RKO (cell line): ENCODE measurements around the gene SNORC.
A peak's percentile ranks its signal among the peaks of the same experiment; 100 is the strongest.
"Not testable (repeated sequence)": the region's sequence is repeated elsewhere in the genome, so short reads cannot be mapped to it uniquely, and the experiment has no call there.

Source experiments
- DNase-seq: peaks from one replicate; pipeline ENCODE4 v3.0.0-alpha.2; 2016; ENCODE audit warnings: low spot score

The SNORC gene

DNA sequence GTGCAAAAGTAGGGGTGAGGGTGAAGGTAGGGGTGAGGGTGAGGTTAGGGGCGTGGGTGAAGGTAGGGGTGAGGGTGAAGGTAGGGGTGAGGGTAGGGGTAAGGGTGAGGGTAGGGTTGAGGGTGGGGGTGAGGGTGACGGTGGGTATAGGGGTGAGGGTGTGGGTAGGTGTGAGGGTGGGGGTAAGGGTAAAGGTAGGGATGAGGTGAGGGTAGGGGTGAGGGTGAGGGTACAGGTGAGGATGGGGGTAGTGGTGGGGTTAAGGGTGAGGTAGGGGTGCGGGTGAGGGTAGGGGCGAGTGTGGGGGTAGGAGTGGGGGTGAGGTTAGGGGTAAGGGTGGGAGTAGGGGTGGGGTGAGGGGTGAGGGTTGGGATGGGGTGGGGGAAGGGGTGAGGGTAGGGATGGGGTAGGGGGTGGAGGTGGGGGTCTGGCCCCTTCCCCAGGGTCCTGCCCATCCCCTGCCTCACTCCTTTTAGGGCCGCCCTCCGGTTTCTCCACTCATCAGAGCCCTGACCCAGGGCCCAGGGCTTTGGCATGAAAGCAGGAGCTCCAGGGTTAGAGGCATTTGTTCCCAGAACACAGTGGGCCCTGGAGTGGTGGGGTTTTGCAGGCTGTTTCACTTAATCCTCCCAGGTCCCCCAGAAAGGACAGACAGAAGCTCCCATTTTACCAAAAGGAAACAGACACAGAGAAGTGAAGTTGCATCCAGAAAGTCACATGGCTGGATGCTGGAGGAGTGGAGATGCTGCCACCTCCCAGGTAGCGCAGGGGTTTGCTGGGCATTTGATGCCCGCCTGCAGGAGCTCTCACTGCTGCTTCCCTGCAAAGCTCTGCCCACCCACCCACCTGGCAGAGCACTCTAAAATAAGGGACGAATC lies 26.9 kb downstream of the SNORC start:
- no peak for DNase-seq

- no peak for DNase-seq
These were observed 27.7 kb downstream of the SNORC start for GRCh38 chr2:232897598-232898408.

GRCh38 chr2:232898592-232899543 lies 28.8 kb downstream of the SNORC start:
- DNase-seq: peak; percentile 28

GRCh38 chr2:232900811-232901735 lies 31.0 kb downstream of the SNORC start:
- no peak for DNase-seq

- DNase-seq: peak; percentile 95
These were observed 31.9 kb downstream of the SNORC start for GRCh38 chr2:232901736-232902578.

- DNase-seq: no peak
These were observed 33.9 kb downstream of the SNORC start for GRCh38 chr2:232903989-232904388.

GRCh38 chr2:232906867-232907717 lies 37.0 kb downstream of the SNORC start:
- not testable (repeated sequence) for DNase-seq

GRCh38 chr2:232907718-232908085 lies 37.6 kb downstream of the SNORC start:
- DNase-seq: not testable (repeated sequence)

- DNase-seq: no peak
These were observed 38.6 kb downstream of the SNORC start for GRCh38 chr2:232908695-232909094.

DNA sequence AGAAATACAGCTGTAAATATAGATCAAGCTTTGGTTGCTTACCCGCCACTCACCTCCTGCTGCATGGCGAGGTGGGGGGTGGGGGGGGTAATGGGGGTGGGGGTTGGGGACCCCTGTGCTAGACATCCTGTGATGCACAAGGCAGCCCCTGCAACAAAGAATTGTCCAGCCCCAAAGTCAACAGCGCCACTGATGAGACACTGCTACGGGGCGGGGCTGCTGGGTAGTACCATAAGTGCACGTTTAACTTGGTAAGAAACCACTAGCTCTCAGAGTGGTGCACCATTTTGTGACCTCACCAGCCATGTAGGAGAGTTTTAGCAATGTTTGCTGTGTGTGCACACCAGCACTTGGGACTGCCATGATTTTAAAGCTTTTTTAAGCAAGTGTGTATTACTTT lies 40.3 kb downstream of the SNORC start:
- no peak for DNase-seq

DNA sequence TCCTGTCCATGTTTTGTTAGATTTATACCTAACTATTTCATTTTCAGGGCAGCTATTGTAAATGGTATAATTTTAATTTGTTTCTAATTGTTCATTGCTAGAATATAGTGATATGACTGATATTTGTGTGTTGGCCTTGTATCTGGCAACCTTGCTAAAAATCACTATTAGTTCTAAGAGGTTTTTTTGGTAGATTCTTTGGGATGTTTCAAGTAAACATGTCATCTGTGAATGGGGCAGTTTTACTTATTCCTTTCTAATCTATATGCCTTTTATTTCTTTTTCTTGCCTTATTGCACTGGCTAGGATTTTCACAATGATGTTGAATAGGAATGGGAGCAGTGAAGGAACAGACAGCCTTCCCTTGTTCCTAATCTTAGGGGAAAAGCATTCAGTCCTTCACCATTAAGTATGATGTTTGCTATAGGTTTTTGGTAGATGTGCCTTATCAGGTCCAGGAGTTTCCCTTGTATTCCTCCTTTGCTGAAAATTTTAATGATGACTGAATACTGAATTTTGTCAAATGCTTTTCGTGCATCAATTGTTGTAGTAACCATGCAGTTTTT lies 41.7 kb downstream of the SNORC start:
- no peak for DNase-seq

- no peak for DNase-seq
These were observed 43.8 kb downstream of the SNORC start for GRCh38 chr2:232913903-232914302.

DNA sequence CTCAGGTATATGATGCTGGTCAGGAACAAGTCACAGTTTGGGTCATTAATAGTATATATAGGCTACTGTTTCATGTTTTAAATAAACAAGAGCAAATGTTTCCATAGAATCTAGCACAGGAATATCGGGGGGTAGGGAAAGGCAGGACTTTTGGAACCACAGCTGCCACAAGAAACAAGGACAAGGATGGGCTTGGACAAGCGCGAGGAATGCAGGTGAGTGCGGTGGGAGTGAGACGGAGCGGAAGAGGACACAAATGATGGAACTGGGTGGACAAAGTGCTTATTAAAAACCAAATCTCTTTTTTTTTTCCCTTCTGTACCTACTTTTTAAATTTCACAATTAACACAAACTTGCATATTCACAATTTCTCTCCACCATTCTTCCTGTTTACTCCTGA lies 49.1 kb downstream of the SNORC start:
- no peak for DNase-seq

DNA sequence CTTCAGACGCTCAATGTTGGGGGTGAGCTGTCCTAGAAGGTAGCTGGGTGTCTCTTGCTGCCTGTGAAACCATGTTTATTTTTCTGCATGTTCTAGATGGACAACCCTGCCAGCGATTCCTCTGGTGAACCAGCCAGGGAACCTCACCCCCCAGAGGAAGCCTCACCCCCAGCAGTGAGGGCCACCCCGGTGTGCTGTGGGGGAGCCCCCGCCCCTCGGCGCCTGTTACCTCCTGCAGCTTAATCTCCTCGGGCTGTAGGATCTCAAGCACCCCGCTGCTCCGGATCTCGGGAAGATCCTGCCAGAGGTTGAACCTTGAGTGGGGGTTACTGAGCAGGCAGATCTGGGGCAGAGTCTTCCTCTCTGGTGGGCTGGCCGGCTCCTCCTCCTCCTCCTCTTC lies 50.0 kb downstream of the SNORC start:
- DNase-seq: no peak

- no peak for DNase-seq
These were observed 50.7 kb downstream of the SNORC start for GRCh38 chr2:232920760-232921159.

- DNase-seq: no peak
These were observed 54.4 kb downstream of the SNORC start for GRCh38 chr2:232924433-232924832.

DNA sequence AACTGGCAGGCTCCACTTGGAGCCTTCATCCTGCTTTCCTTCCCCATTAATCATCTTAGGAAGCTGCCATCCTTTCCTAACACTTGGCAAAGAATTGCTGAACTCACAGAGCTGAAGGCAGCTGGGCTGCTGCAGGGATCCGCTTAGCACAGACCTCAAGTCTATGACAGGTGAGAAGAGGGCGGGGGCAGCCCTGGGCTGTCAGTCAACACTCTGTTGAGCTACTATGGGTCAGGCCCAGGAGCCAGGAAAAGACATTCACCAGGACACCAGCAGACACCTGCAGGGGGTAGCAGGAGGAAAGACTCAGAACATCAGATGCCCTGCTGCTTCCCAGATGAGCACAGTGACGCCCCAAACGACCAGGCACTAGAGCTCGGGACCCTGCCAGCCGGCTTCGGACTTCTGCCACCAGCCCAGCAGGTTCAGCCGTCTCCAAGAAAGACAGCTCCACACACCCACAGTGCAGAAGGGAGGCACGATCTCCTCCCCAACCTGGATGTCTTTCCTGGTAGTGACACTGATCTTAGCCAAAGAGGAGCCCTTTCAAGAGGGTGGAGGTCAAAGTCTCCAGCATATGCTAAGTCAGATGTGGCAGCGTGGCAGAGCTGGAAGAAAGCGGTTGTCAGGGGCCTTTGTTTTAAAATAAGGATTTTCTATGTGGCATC lies 55.2 kb downstream of the SNORC start:
- no peak for DNase-seq

- DNase-seq: no peak
These were observed 55.7 kb downstream of the SNORC start for GRCh38 chr2:232925821-232926156.
